OCI-LY1 (cell line): ENCODE measurements around the gene COL25A1.
"Not testable (repeated sequence)": the region's sequence is repeated elsewhere in the genome, so short reads cannot be mapped to it uniquely, and the experiment has no call there.

Experiments used
- H2AFZ ChIP-seq: fragments of 200-600 bp; sonication (generic), shearing (Covaris generic); 2 replicates; pipeline ENCODE4 v1.6.0; 2014; ENCODE audit warnings: antibody characterized with exemption, mild to moderate bottlenecking, low read length
- H3F3A ChIP-seq: fragments of 200-600 bp; sonication (generic), shearing (Covaris generic); 2 replicates; pipeline ENCODE4 v1.6.0; 2014; ENCODE audit warnings: mild to moderate bottlenecking, antibody characterized with exemption, low read length, moderate library complexity; ENCODE audit not compliant: insufficient read depth
- H3K27ac ChIP-seq: fragments of 200-600 bp; sonication (generic); 2 replicates; pipeline ENCODE4 v1.5.1; 2014; ENCODE audit warnings: low read length, mixed run types, mild to moderate bottlenecking, low read depth; ENCODE audit not compliant: poor library complexity, severe bottlenecking
- H3K27me3 ChIP-seq: fragments of 200-600 bp; sonication (generic); 2 replicates; pipeline ENCODE4 v1.6.0; 2014; ENCODE audit warnings: antibody characterized with exemption, mild to moderate bottlenecking, low read length, moderate library complexity; ENCODE audit not compliant: insufficient read depth
- H3K36me3 ChIP-seq: fragments of 200-600 bp; sonication (generic); 2 replicates; pipeline ENCODE4 v1.6.1; 2014; ENCODE audit warnings: mild to moderate bottlenecking, antibody characterized with exemption, low read length, moderate library complexity, mixed read lengths; ENCODE audit not compliant: insufficient read depth
- H3K4me1 ChIP-seq: fragments of 200-600 bp; sonication (generic); 2 replicates; pipeline ENCODE4 v1.5.1; 2014; ENCODE audit warnings: mild to moderate bottlenecking, low read length, moderate library complexity; ENCODE audit not compliant: insufficient read depth, severe bottlenecking
- H3K4me2 ChIP-seq: fragments of 200-600 bp; sonication (generic), shearing (Covaris generic); 2 replicates; pipeline ENCODE4 v1.6.1; 2014; ENCODE audit warnings: low read length
- H3K4me3 ChIP-seq: fragments of 200-600 bp; sonication (generic); 2 replicates; pipeline ENCODE4 v1.5.1; 2014; ENCODE audit warnings: low read length, low read depth, mild to moderate bottlenecking, mixed read lengths; ENCODE audit not compliant: poor library complexity, severe bottlenecking
- H3K79me2 ChIP-seq: fragments of 200-600 bp; shearing (Covaris generic); 2 replicates; pipeline ENCODE4 v1.6.1; 2016; ENCODE audit warnings: mixed run types, low read length, mixed read lengths; ENCODE audit not compliant: insufficient read depth
- H3K9ac ChIP-seq: fragments of 200-600 bp; sonication (generic), shearing (Covaris generic); 2 replicates; pipeline ENCODE4 v1.6.1; 2014; ENCODE audit warnings: mild to moderate bottlenecking, low read length, mixed read lengths
- H3K9me2 ChIP-seq: fragments of 200-600 bp; sonication (generic), shearing (Covaris generic); 2 replicates; pipeline ENCODE4 v1.6.1; 2014; ENCODE audit warnings: low read depth, mild to moderate bottlenecking, low read length, mixed read lengths
- H3K9me3 ChIP-seq: fragments of 200-600 bp; shearing (Covaris generic); 2 replicates; pipeline ENCODE4 v1.6.1; 2014; ENCODE audit warnings: low read length, mixed read lengths
- H4K20me1 ChIP-seq: fragments of 200-600 bp; sonication (generic), shearing (Covaris generic); 2 replicates; pipeline ENCODE4 v1.6.0; 2016; ENCODE audit warnings: mild to moderate bottlenecking, low read length; ENCODE audit not compliant: insufficient read depth
- EZH2 ChIP-seq: fragments of 200-600 bp; sonication (generic), shearing (Covaris generic); IDR thresholded peaks from 2 replicates; pipeline ENCODE4 v1.8.0; 2017; ENCODE audit warnings: borderline replicate concordance, mixed run types, mild to moderate bottlenecking, antibody characterized with exemption, low read length, moderate library complexity, mixed read lengths
- TF ChIP-seq, protein P1 (sequence below): fragments of 200-600 bp; sonication (generic), shearing (Covaris generic); IDR thresholded peaks from 2 replicates; pipeline ENCODE4 v1.5.1; 2017; ENCODE audit warnings: mild to moderate bottlenecking, antibody characterized with exemption, low read length, moderate library complexity, mixed read lengths

COL25A1 gene

DNA sequence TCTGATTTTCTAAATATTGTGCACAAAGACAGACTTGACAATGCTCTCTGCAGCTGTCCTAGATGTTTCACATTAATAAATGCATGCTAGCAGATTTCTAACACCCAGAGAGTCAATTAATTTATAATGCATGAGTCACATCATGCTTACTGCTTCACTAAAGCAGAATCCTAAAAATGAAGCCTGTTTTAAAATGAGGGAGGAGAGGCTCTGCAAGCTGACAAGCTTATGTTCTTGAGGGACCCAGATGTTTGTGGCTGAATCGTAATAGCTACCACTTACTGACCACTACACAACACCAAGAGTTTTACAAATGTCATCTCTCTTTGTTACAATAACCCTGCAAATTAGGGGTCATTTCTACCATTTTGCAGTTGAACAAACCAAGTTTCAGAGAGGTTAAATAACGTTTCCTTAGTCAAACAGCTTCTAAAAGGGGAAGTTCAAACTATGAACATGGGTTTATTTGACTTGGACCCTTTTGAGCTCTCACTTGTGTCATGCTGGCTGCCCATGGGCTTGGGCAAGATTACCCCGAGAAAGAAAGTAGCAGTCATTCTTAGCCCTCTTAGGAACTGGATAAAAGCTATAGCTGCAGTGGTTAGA is 276.9 kb downstream of the COL25A1 start:
- no peaks in the 10 kb centered on the region for H3K4me1 ChIP-seq
- H3K27ac ChIP-seq, result no peak overlapping the region
- H3K79me2 ChIP-seq, result no peaks in the 10 kb centered on the region
- H3K9me3 ChIP-seq, result no peaks in the 10 kb centered on the region
- H3K4me3 ChIP-seq, result no peak overlapping the region
- H3K4me2 ChIP-seq, result no peak overlapping the region
- no peak overlapping the region for H2AFZ ChIP-seq
- H3K9ac ChIP-seq, result no peak overlapping the region
- no peaks in the 10 kb centered on the region for H3K27me3 ChIP-seq
- no peaks in the 10 kb centered on the region for H3F3A ChIP-seq
- no peaks in the 10 kb centered on the region for H3K9me2 ChIP-seq
- no peak for TF ChIP-seq EZH2
- TF ChIP-seq, protein P1, sequence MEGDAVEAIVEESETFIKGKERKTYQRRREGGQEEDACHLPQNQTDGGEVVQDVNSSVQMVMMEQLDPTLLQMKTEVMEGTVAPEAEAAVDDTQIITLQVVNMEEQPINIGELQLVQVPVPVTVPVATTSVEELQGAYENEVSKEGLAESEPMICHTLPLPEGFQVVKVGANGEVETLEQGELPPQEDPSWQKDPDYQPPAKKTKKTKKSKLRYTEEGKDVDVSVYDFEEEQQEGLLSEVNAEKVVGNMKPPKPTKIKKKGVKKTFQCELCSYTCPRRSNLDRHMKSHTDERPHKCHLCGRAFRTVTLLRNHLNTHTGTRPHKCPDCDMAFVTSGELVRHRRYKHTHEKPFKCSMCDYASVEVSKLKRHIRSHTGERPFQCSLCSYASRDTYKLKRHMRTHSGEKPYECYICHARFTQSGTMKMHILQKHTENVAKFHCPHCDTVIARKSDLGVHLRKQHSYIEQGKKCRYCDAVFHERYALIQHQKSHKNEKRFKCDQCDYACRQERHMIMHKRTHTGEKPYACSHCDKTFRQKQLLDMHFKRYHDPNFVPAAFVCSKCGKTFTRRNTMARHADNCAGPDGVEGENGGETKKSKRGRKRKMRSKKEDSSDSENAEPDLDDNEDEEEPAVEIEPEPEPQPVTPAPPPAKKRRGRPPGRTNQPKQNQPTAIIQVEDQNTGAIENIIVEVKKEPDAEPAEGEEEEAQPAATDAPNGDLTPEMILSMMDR, result no peak
- no peaks in the 10 kb centered on the region for H4K20me1 ChIP-seq
- no peaks in the 10 kb centered on the region for H3K36me3 ChIP-seq

DNA sequence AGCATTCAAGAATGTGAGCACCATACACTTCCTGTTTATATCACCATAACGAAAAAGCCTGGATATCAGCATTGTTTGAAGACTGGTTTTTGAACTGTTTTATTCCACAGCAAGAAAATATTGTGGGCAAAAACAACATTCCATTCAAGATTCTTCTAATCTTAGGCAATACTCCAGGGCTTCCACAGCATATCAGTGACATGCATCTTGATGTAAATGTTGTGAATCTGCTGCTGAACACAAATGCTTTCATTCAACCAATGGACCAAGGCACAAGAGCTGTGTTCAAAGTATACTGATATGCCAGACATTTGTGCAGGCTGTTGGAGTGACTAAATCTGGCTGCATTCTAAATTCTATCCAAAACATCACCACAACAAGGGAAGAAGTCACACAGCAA is 279.5 kb downstream of the COL25A1 start:
- Histone ChIP-seq H3K79me2 (no peaks in the 10 kb centered on the region), H3K4me1 (no peaks in the 10 kb centered on the region), H3K9me3 (no peaks in the 10 kb centered on the region), H3K27me3 (no peaks in the 10 kb centered on the region), H3K4me3 (no peak overlapping the region), H3K4me2 (no peak overlapping the region), H4K20me1 (no peaks in the 10 kb centered on the region), H3K36me3 (no peaks in the 10 kb centered on the region), H3K27ac (no peak overlapping the region), H3K9ac (no peak overlapping the region), H2AFZ (no peak overlapping the region), H3F3A (no peaks in the 10 kb centered on the region), H3K9me2 (no peaks in the 10 kb centered on the region)
- TF ChIP-seq, protein P1, result no peak
- no peak for TF ChIP-seq EZH2

DNA sequence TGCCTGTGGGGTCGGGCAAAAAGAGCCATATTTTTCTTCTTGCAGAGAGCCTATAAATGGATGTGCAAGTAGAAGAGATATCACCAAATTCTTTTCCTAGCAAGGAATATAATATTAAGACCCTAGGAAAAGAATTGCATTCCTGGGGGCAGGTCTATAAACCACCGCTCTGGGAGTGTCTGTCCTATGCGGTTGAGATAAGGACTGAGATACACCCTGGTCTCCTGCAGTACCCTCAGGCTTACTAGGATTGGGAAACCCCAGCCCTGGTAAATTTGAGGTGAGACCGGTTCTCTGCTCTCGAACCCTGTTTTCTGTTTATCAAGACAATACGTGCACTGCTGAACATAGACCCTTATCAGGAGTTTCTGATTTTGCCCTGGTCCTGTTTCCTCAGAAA is 280.8 kb downstream of the COL25A1 start:
- H3K9me3 ChIP-seq, H3K4me3 ChIP-seq, H3K4me2 ChIP-seq, H3K27me3 ChIP-seq, H3K9ac ChIP-seq, H3K4me1 ChIP-seq, H3F3A ChIP-seq, H4K20me1 ChIP-seq, H2AFZ ChIP-seq, H3K9me2 ChIP-seq, H3K36me3 ChIP-seq, H3K79me2 ChIP-seq, H3K27ac ChIP-seq: not testable (repeated sequence)

DNA sequence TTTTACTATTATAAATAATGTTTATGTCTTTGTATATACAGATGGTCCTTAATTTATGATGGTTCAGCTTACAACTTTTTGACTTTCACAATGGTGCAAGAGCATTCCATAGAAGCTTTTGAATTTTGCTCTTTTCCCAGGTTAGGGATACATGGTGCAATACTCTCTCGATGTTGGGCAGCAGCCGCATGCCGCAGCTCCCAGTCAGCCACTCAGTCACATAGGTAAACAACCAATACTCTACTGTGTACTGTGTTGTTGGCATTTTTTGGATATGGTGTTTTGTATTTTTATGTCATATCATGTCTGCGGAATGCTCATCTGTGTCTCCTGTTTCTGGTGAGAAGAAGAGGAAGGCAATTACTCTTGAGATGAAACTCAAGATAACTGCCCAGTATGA is 281.6 kb downstream of the COL25A1 start:
- no peak overlapping the region for H2AFZ ChIP-seq
- H3K36me3 ChIP-seq, result no peaks in the 10 kb centered on the region
- H3K4me3 ChIP-seq, result no peak overlapping the region
- H3K79me2 ChIP-seq, result no peaks in the 10 kb centered on the region
- no peak overlapping the region for H3K4me2 ChIP-seq
- H3K9me3 ChIP-seq, result no peaks in the 10 kb centered on the region
- no peaks in the 10 kb centered on the region for H3K4me1 ChIP-seq
- no peaks in the 10 kb centered on the region for H3K27me3 ChIP-seq
- H3K9ac ChIP-seq, result no peak overlapping the region
- H3K9me2 ChIP-seq, result no peaks in the 10 kb centered on the region
- H3F3A ChIP-seq, result no peaks in the 10 kb centered on the region
- H3K27ac ChIP-seq, result no peak overlapping the region
- TF ChIP-seq, protein P1, result no peak
- no peak for TF ChIP-seq EZH2
- H4K20me1 ChIP-seq, result no peaks in the 10 kb centered on the region
